T-cell (primary cell): ENCODE results near the gene ZNF785. TPM values are rescaled to one million over a fixed set of nuclear protein-coding genes. Genes with fewer than 3 reads are reported as not detected.
"Not testable (repeated sequence)": the region's sequence is repeated elsewhere in the genome, so short reads cannot be mapped to it uniquely, and the experiment has no call there.

Experiments
- ATAC-seq, 4 experiments: fragments of 200-7000 bp in 3 of 4; fragments of 150-1000 bp in 1 of 4; cut with Tn5 transposase; replicated peaks in 1 of 4; 1 replicate in 3 of 4; 2 replicates in 1 of 4; pipeline ENCODE4 v1.10.0; 2021; ENCODE audit warnings: moderate library complexity in 3 of 4, mild to moderate bottlenecking in 2 of 4, moderate number of reproducible peaks in 1 of 4
- CTCF ChIA-PET, 2 donors: fragments of 300-600 bp; sonication (Branson Sonifier 250); formaldehyde crosslinking; loops; one replicate each; lab custom pipeline; 2022; ENCODE audit warnings: antibody characterized with exemption in 2 of 2; lab: Charles Lee
- POLR2A ChIA-PET, 2 donors: fragments of 300-600 bp; sonication (Branson Sonifier 250); formaldehyde crosslinking; loops; one replicate each; lab custom pipeline; 2022; ENCODE audit warnings: antibody characterized with exemption in 2 of 2; lab: Charles Lee
- DNase-seq, 35 experiments: peaks; one replicate each; pipeline versions ENCODE4 v3.0.0 to v3.0.0-alpha.2; 2013 to 2023
- H3K27ac ChIP-seq: one replicate; pipeline ENCODE4 v1.5.1; 2013; ENCODE audit warnings: low read length
- H3K27me3 ChIP-seq, 2 experiments: replicated peaks in 1 of 2; 1 replicate in 1 of 2; 2 replicates in 1 of 2; pipeline versions ENCODE4 v1.6.1 to v1.7.0; 2013; ENCODE audit warnings: low read length in 1 of 2, mixed read lengths in 1 of 2; ENCODE audit not compliant: control insufficient read depth in 2 of 2, insufficient read depth in 2 of 2; ENCODE audit errors: extremely low read depth in 1 of 2
- H3K36me3 ChIP-seq, 2 donors: 1 replicate in 1 of 2; 2 replicates in 1 of 2; pipeline versions ENCODE4 v1.6.1 to v1.7.0; 2013; ENCODE audit warnings: low read length in 1 of 2; ENCODE audit not compliant: control insufficient read depth in 2 of 2, insufficient read depth in 1 of 2; ENCODE audit errors: extremely low read depth in 1 of 2
- H3K4me1 ChIP-seq, 2 experiments: 1 replicate in 1 of 2; 2 replicates in 1 of 2; pipeline versions ENCODE4 v1.6.1 to v1.7.0; 2013; ENCODE audit warnings: low read length in 2 of 2, mixed read lengths in 1 of 2; ENCODE audit not compliant: insufficient read depth in 2 of 2, control insufficient read depth in 1 of 2; ENCODE audit errors: extremely low read depth in 1 of 2
- H3K4me3 ChIP-seq, 2 donors: 1 replicate in 1 of 2; 2 replicates in 1 of 2; pipeline versions ENCODE4 v1.5.1 to v1.7.0; 2013; ENCODE audit warnings: mild to moderate bottlenecking in 2 of 2, low read length in 1 of 2, moderate library complexity in 1 of 2; ENCODE audit not compliant: control insufficient read depth in 1 of 2; ENCODE audit errors: extremely low read depth in 1 of 2
- H3K9me3 ChIP-seq: 2 replicates; pipeline ENCODE4 v1.7.0; 2013
- H3K27ac Mint-ChIP-seq, 2 donors: one replicate each; pipeline ENCODE4 v1.8.0; 2020 to 2021; ENCODE audit warnings: mild to moderate bottlenecking in 2 of 2, mixed read lengths in 2 of 2
- H3K27me3 Mint-ChIP-seq, 2 donors: one replicate each; pipeline ENCODE4 v1.8.0; 2021 to 2022; ENCODE audit warnings: mixed read lengths in 2 of 2
- H3K36me3 Mint-ChIP-seq: one replicate; pipeline ENCODE4 v1.8.0; 2021; ENCODE audit warnings: mixed read lengths
- H3K4me1 Mint-ChIP-seq, 3 donors: one replicate each; pipeline ENCODE4 v1.8.0; 2020 to 2022; ENCODE audit warnings: mixed read lengths in 3 of 3, mild to moderate bottlenecking in 1 of 3
- H3K4me3 Mint-ChIP-seq, 3 donors: one replicate each; pipeline ENCODE4 v1.8.0; 2020 to 2022; ENCODE audit warnings: mild to moderate bottlenecking in 3 of 3, mixed read lengths in 3 of 3, moderate library complexity in 3 of 3
- H3K9me3 Mint-ChIP-seq, 3 donors: one replicate each; pipeline ENCODE4 v1.8.0; 2020 to 2022; ENCODE audit warnings: mixed read lengths in 3 of 3
- WGBS: methylation state at CpG from one replicate; pipeline ENCODE4 v1.1.5; 2013; ENCODE audit warnings: missing lambda C conversion rate; ENCODE audit not compliant: insufficient coverage; 5-methylcytosine and 5-hydroxymethylcytosine counted together
- total RNA-seq, 35 experiments: library from RNA in 6 of 35; stranded (reverse) in 6 of 35; fragments of 120-200 nt in 1 of 35; gene quantifications; one replicate each; pipeline versions ENCODE4 v1.2.1 to v1.2.4 and lab custom pipeline; 2013 to 2026

Gene ZNF785
- total RNA-seq, 5 donors from 2014 or later (not counting 1 experiment from before 2014, with no cell fraction given): 11.7 to 30.9 (median 26.6) TPM

DNA sequence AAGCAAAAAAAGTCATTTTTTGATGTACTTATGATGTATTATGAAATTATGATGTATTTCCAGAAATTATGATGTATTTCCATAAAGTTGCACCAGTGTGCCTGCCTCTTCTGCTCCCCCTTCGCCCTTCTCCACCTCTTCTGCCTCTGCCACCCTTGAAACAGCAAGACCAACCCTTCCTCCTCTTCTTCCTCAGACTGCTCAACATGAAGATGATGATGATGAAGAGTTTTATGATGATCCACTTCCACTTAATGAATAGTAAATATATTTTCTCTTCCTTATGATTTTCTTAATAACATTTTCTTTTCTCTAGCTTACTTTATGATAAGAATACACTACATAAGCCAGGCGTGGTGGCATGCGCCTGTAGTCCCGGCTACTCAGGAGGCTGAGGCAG, 7.4 kb upstream of the ZNF785 start:
- DNase-seq (no peak), ATAC-seq (no peak)
- Mint-ChIP-seq H3K27ac (no peak overlapping the region), H3K4me1 (peaks cover 0 to 1% (median 0%) of the 10 kb centered on the region in 3 donors), H3K4me3 (no peak overlapping the region), H3K9me3 (no peaks in the 10 kb centered on the region), H3K36me3 (no peaks in the 10 kb centered on the region), H3K27me3 (no peaks in the 10 kb centered on the region)
- Histone ChIP-seq H3K9me3 (no peaks in the 10 kb centered on the region), H3K4me1 (no peaks in the 10 kb centered on the region), H3K27ac (no peak overlapping the region), H3K4me3 (no peak overlapping the region), H3K36me3 (no peaks in the 10 kb centered on the region), H3K27me3 (no peaks in the 10 kb centered on the region)
- no CpG with 5 or more reads among the region's 4 CpGs for WGBS
- ChIA-PET CTCF (interaction anchor here in 1 of 2 donors (0.6 to 1.7 kb wide), 3 partner anchors 10 to 163 kb away, joined by 5 to 6 read pairs (median 6); partner anchors contain the start of gene DCTPP1), POLR2A (interaction anchor here (0.5 to 0.7 kb wide), 5 partner anchors 13 to 126 kb away, joined by 5 to 10 read pairs (median 7); no protein-coding TSS in a partner anchor)

DNA sequence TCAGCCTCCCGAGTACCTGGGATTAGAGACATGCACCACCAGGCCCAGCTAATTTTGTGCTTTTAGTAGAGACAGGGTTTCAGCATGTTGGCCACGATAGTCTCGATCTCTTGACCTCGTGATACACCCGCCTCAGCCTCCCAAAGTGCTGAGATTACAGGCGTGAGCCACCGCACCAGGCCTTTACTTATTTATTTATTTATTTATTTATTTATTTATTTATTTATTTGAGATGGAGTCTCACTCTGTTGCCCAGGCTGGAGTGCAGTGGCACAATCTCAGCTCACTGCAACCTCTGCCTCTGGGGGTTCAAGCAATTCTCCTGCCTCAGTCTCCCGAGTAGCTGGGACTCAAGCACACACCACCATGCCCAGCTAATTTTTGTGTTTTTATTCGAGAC, 5.4 kb upstream of the ZNF785 start:
- WGBS: 100% methylated on average over 3 of the region's 9 CpGs
- H3K9me3 ChIP-seq, CTCF ChIA-PET, POLR2A ChIA-PET, H3K27me3 ChIP-seq, H3K4me1 ChIP-seq, H3K9me3 Mint-ChIP-seq, ATAC-seq, DNase-seq, H3K27ac ChIP-seq, H3K36me3 ChIP-seq, H3K36me3 Mint-ChIP-seq, H3K4me3 Mint-ChIP-seq, H3K27me3 Mint-ChIP-seq, H3K4me3 ChIP-seq, H3K27ac Mint-ChIP-seq: not testable (repeated sequence)
- H3K4me1 Mint-ChIP-seq: peaks cover 4 to 12% (median 8%) of the 10 kb centered on the region in 3 donors

DNA sequence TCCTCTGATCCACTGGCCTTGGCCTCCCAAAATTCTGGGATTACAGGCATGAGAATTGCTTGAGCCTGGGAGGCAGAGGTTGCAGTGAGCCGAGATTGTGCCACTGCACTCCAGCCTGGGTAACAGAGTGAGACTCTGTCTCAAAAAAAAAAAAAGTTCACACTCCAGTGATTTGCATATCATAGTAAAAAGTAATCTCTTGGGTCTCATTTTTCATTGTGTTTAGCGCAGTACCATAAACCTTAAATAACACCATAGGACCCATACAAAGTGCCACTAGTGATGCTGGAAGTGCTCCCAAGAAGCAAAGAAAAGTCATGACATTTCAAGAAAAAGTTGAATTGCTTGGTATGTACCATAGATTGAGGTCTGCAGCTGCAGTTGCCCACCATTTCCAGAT, 4.1 kb upstream of the ZNF785 start:
- H3K27me3 Mint-ChIP-seq, H3K4me3 ChIP-seq, H3K27ac Mint-ChIP-seq, H3K4me3 Mint-ChIP-seq, CTCF ChIA-PET, POLR2A ChIA-PET, ATAC-seq, H3K36me3 Mint-ChIP-seq, H3K36me3 ChIP-seq, H3K9me3 ChIP-seq, H3K27ac ChIP-seq, DNase-seq, H3K9me3 Mint-ChIP-seq, H3K27me3 ChIP-seq: not testable (repeated sequence)
- peaks cover 6 to 18% of the 10 kb centered on the region in 2 experiments for H3K4me1 ChIP-seq
- no CpG with 5 or more reads among the region's 2 CpGs for WGBS
- H3K4me1 Mint-ChIP-seq: peaks cover 11 to 20% (median 17%) of the 10 kb centered on the region in 3 donors

DNA sequence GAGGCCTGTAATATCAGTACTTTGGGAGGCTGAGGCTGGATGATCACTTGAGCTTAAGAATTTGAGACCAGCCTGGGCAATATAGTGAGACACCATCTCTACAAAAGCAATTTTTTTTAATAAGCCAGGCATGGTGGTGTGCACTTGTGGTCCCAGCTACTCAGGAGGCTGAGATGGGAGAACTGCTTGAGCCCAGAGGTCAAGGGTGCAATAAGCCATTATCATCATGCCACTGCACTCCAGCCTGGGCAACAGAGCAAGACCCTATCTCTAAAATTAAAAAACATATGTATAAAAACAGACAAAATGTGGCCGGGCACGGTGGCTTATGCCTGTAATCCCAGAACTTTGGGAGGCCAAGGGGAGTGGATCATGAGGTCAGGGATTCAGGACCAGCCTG, 3.2 kb upstream of the ZNF785 start:
- no peak overlapping the region for H3K27ac ChIP-seq
- H3K27ac Mint-ChIP-seq: no peak overlapping the region
- H3K27me3 Mint-ChIP-seq: no peaks in the 10 kb centered on the region
- H3K4me3 ChIP-seq: no peak overlapping the region
- H3K4me1 Mint-ChIP-seq: peaks cover 13 to 26% (median 19%) of the 10 kb centered on the region in 3 donors
- no peaks in the 10 kb centered on the region for H3K9me3 Mint-ChIP-seq
- H3K36me3 ChIP-seq: no peaks in the 10 kb centered on the region
- no CpG with 5 or more reads among the region's 2 CpGs for whole genome bisulfite sequencing
- peaks cover 6 to 18% of the 10 kb centered on the region in 2 experiments for H3K4me1 ChIP-seq
- DNase-seq (no peak), ATAC-seq (no peak)
- H3K36me3 Mint-ChIP-seq: no peaks in the 10 kb centered on the region
- ChIA-PET CTCF (interaction anchor here in 1 of 2 donors (0.6 to 0.7 kb wide), 2 partner anchors 22 to 37 kb away, joined by 3 read pairs; partner anchors contain the start of gene ZNF689), POLR2A (no interaction called here)
- no peak overlapping the region for H3K4me3 Mint-ChIP-seq
- H3K9me3 ChIP-seq: no peaks in the 10 kb centered on the region
- no peaks in the 10 kb centered on the region for H3K27me3 ChIP-seq

DNA sequence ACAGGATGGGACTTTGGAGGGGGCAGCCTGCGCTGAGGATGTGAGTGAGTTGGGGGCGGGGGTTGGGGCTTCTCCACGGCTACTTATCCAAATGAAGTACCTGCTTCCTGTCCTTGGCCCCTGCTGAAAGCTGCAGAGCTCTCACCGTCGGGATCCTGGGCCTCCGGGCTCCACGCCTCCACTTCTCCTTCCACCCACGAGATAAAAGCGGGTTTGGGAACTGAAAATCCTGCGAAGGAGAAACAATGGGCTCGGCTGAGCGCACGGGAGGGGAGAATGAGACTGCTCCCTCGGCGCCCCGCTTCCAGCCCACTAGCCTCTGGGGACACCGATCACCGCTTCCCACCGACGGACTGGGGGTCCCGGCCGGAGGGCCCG, 486 bp downstream of the ZNF785 start:
- H3K4me3 ChIP-seq: peak overlapping the region; percentile 63 to 68
- H3K36me3 ChIP-seq: peaks cover 9 to 17% of the 10 kb centered on the region in 2 donors
- Mint-ChIP-seq H3K4me3 (peak overlapping the region; percentile 78 to 88 (median 88)), H3K4me1 (peaks cover 17 to 29% (median 25%) of the 10 kb centered on the region in 3 donors), H3K27ac (peak overlapping the region; percentile 68 to 87), H3K27me3 (no peaks in the 10 kb centered on the region), H3K36me3 (peaks cover 12% of the 10 kb centered on the region), H3K9me3 (no peaks in the 10 kb centered on the region)
- POLR2A ChIA-PET: interaction anchor here in 1 of 2 donors (0.6 kb wide), 1 partner anchor 97 kb away, joined by 6 read pairs; no protein-coding TSS in a partner anchor
- ATAC-seq: peak; percentile 14 to 36 (median 28)
- H3K4me1 ChIP-seq: peaks cover 6 to 21% of the 10 kb centered on the region in 2 experiments
- peak overlapping the region; percentile 62 for H3K27ac ChIP-seq
- CTCF ChIA-PET: interaction anchor here in 1 of 2 donors (0.7 to 1.4 kb wide), 3 partner anchors 44 to 155 kb away, joined by 3 to 7 read pairs (median 3); partner anchors contain the start of gene DCTPP1
- no peaks in the 10 kb centered on the region for H3K27me3 ChIP-seq
- H3K9me3 ChIP-seq: no peaks in the 10 kb centered on the region
- 13% methylated on average over 19 of the region's 23 CpGs for WGBS
- peak in 3 of 35 experiments; percentile 4 to 26 (median 8) for DNase-seq

DNA sequence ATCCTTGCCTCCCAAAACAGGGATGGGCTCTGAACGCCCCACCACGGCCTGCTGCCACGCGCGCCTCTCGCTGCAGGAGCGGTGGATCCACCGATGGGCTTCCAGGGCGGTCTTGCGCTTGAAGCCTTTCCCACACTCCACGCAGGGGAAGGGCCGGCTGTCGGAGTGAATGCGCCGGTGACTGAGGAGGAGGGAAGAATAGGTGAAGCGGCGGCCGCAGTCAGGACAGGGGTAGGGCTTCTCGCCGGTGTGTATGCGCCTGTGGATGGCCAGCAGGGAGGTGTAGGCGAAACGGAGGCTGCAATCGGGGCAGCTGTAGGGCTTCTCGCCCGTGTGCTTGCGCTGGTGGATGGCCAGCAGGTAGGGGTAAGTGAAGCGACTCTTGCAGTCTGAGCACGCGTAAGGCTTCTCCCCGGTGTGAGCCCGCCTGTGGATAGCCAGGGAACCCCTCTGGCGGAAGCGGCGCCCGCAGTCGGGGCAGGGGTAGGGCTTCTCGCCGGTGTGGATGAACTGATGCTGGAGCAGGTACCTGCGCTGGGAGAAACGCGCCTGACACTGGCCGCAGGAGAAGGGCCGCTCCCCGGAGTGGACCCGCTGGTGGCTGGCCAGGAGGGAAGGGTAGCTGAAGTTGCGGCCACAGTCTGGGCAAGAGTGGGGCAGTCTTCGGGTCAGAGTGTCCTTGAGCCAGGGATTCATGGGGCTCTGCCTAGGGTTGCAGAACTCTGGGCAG, 2.7 kb downstream of the ZNF785 start:
- ChIA-PET POLR2A (interaction anchor here in 1 of 2 donors (0.5 kb wide), 1 partner anchor 123 kb away, joined by 4 read pairs; no protein-coding TSS in a partner anchor), CTCF (interaction anchor here in 1 of 2 donors (0.6 kb wide), 1 partner anchor 12 kb away, joined by 3 read pairs; no protein-coding TSS in a partner anchor)
- no peaks in the 10 kb centered on the region for H3K9me3 ChIP-seq
- no peaks in the 10 kb centered on the region for H3K27me3 Mint-ChIP-seq
- no peak overlapping the region for H3K27ac Mint-ChIP-seq
- DNase-seq (no peak), ATAC-seq (no peak)
- no peaks in the 10 kb centered on the region for H3K27me3 ChIP-seq
- peaks cover 12% of the 10 kb centered on the region for H3K36me3 Mint-ChIP-seq
- no peaks in the 10 kb centered on the region for H3K9me3 Mint-ChIP-seq
- peaks cover 6 to 21% of the 10 kb centered on the region in 2 experiments for H3K4me1 ChIP-seq
- H3K36me3 ChIP-seq: peaks cover 9 to 17% of the 10 kb centered on the region in 2 donors
- H3K4me3 ChIP-seq: no peak overlapping the region
- WGBS: 99% methylated on average over 36 of the region's 48 CpGs
- H3K4me1 Mint-ChIP-seq: peaks cover 17 to 27% (median 25%) of the 10 kb centered on the region in 3 donors
- H3K4me3 Mint-ChIP-seq: no peak overlapping the region
- H3K27ac ChIP-seq: no peak overlapping the region
